SH-SY5Y (cell line): Measurements from ENCODE around the gene ITPK1.

Experiments used
- GATA2 ChIP-seq: IDR thresholded peaks from 2 replicates; pipeline ENCODE4 v1.6.1; 2011; ENCODE audit warnings: mild to moderate bottlenecking, low read depth, low read length
- GATA3 ChIP-seq: IDR thresholded peaks from 2 replicates; pipeline ENCODE4 v1.6.1; 2011; ENCODE audit warnings: low read depth, mild to moderate bottlenecking, low read length, moderate library complexity

- TF ChIP-seq GATA2 (no peak), GATA3 (no peak)
These were observed 167.1 kb downstream of the ITPK1 start for GRCh38 chr14:92948647-92949046.
